ENCODE data around the gene RABGAP1L. TPM values are rescaled to one million over a fixed set of nuclear protein-coding genes. Genes with fewer than 3 reads are reported as not detected.
"Not testable (repeated sequence)": the region's sequence is repeated elsewhere in the genome, so short reads cannot be mapped to it uniquely, and the experiment has no call there.

Gene RABGAP1L
- total RNA-seq, 1 donor from 2014 or later, result 46.0 TPM

- H3K27ac ChIP-seq, result no peak overlapping the region
- TF ChIP-seq CTCF (IDR thresholded peaks at IDR 0.05), result no peak
- TF ChIP-seq EZH2phosphoT487 (IDR thresholded peaks at IDR 0.05), result no peak
- no peak for TF ChIP-seq EZH2 (IDR thresholded peaks at IDR 0.05)
- H3K27me3 ChIP-seq, result no peaks in the 10 kb centered on the region
- H3K9me3 ChIP-seq (ENCODE audit: low read depth), result no peaks in the 10 kb centered on the region
- H3K9ac ChIP-seq, result no peak overlapping the region
- Mint-ChIP-seq H3K27me3 (ENCODE audit: insufficient read depth, low read depth) (peaks cover 4% of the 10 kb centered on the region), H3K4me3 (no peak overlapping the region), H3K4me1 (no peaks in the 10 kb centered on the region), H3K27ac (no peak overlapping the region), H3K36me3 (no peaks in the 10 kb centered on the region), H3K9me3 (no peaks in the 10 kb centered on the region)
- no peaks in the 10 kb centered on the region for H3F3A ChIP-seq (ENCODE audit: low read depth)
- no peaks in the 10 kb centered on the region for H3K79me2 ChIP-seq (ENCODE audit: low read depth)
- no peaks in the 10 kb centered on the region for H4K20me1 ChIP-seq (ENCODE audit: low read depth)
- no peak overlapping the region for H3K4me2 ChIP-seq
- no peaks in the 10 kb centered on the region for H3K36me3 ChIP-seq
- H3K4me1 ChIP-seq, result no peaks in the 10 kb centered on the region
- no peak overlapping the region for H3K4me3 ChIP-seq
- H2AFZ ChIP-seq (replicated peaks), result no peak overlapping the region
- no peak for DNase-seq (ENCODE audit: low spot score)
Observed at GRCh38 chr1:174640783-174641182, 481.5 kb downstream of the RABGAP1L start.

GRCh38 chr1:174642393-174642792 lies 483.1 kb downstream of the RABGAP1L start:
- no peak overlapping the region for H3K4me2 ChIP-seq
- H3K27me3 ChIP-seq, result no peaks in the 10 kb centered on the region
- no peak for TF ChIP-seq CTCF (IDR thresholded peaks at IDR 0.05)
- TF ChIP-seq EZH2 (IDR thresholded peaks at IDR 0.05), result no peak
- TF ChIP-seq EZH2phosphoT487 (IDR thresholded peaks at IDR 0.05), result no peak
- no peaks in the 10 kb centered on the region for H3K9me3 ChIP-seq (ENCODE audit: low read depth)
- H2AFZ ChIP-seq (replicated peaks), result no peak overlapping the region
- H3K27ac ChIP-seq, result no peak overlapping the region
- H3F3A ChIP-seq (ENCODE audit: low read depth), result no peaks in the 10 kb centered on the region
- H4K20me1 ChIP-seq (ENCODE audit: low read depth), result no peaks in the 10 kb centered on the region
- H3K9me3 Mint-ChIP-seq, result no peaks in the 10 kb centered on the region
- H3K36me3 ChIP-seq, result no peaks in the 10 kb centered on the region
- no peaks in the 10 kb centered on the region for H3K4me1 Mint-ChIP-seq
- H3K4me3 Mint-ChIP-seq, result no peak overlapping the region
- peaks cover 4% of the 10 kb centered on the region for H3K27me3 Mint-ChIP-seq (ENCODE audit: insufficient read depth, low read depth)
- no peaks in the 10 kb centered on the region for H3K79me2 ChIP-seq (ENCODE audit: low read depth)
- no peak overlapping the region for H3K27ac Mint-ChIP-seq
- H3K9ac ChIP-seq, result no peak overlapping the region
- no peaks in the 10 kb centered on the region for H3K36me3 Mint-ChIP-seq
- H3K4me1 ChIP-seq, result no peaks in the 10 kb centered on the region
- no peak for DNase-seq (ENCODE audit: low spot score)
- H3K4me3 ChIP-seq, result no peak overlapping the region

GRCh38 chr1:174643206-174643605 lies 483.9 kb downstream of the RABGAP1L start:
- peaks cover 3% of the 10 kb centered on the region for H3K9me3 Mint-ChIP-seq
- H3K27me3 Mint-ChIP-seq (ENCODE audit: insufficient read depth, low read depth), result peaks cover 4% of the 10 kb centered on the region
- no peaks in the 10 kb centered on the region for H3F3A ChIP-seq (ENCODE audit: low read depth)
- H3K4me1 Mint-ChIP-seq, result no peaks in the 10 kb centered on the region
- H3K36me3 ChIP-seq, result no peaks in the 10 kb centered on the region
- H3K27ac Mint-ChIP-seq, result no peak overlapping the region
- TF ChIP-seq EZH2 (IDR thresholded peaks at IDR 0.05), result no peak
- no peak for TF ChIP-seq CTCF (IDR thresholded peaks at IDR 0.05)
- TF ChIP-seq EZH2phosphoT487 (IDR thresholded peaks at IDR 0.05), result no peak
- H3K4me2 ChIP-seq, result no peak overlapping the region
- no peak overlapping the region for H3K4me3 Mint-ChIP-seq
- H3K4me1 ChIP-seq, result no peaks in the 10 kb centered on the region
- no peak overlapping the region for H3K27ac ChIP-seq
- no peak for DNase-seq (ENCODE audit: low spot score)
- H2AFZ ChIP-seq (replicated peaks), result no peak overlapping the region
- no peak overlapping the region for H3K9ac ChIP-seq
- H3K27me3 ChIP-seq, result no peaks in the 10 kb centered on the region
- no peaks in the 10 kb centered on the region for H3K9me3 ChIP-seq (ENCODE audit: low read depth)
- H4K20me1 ChIP-seq (ENCODE audit: low read depth), result no peaks in the 10 kb centered on the region
- H3K4me3 ChIP-seq, result no peak overlapping the region
- no peaks in the 10 kb centered on the region for H3K79me2 ChIP-seq (ENCODE audit: low read depth)
- no peaks in the 10 kb centered on the region for H3K36me3 Mint-ChIP-seq

DNA sequence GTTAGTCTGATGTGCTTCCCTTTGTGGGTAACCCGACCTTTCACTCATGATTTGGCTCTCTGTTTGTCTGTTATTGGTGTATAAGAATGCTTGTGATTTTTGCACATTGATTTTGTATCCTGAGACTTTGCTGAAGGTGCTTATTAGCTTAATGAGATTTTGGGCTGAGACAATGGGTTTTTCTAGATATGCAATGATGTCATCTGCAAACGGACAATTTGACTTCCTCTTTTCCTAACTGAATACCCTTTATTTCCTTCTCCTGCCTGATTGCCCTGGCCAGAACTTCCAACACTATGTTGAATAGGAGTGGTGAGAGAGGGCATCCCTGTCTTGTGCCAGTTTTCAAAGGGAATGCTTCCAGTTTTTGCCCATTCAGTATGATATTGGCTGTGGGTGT lies 490.3 kb downstream of the RABGAP1L start:
- not testable (repeated sequence) for H3K27ac ChIP-seq; H3K4me3 Mint-ChIP-seq; DNase-seq (ENCODE audit: low spot score); H3K4me3 ChIP-seq; H3K36me3 Mint-ChIP-seq; H3K4me2 ChIP-seq; H3K9me3 ChIP-seq (ENCODE audit: low read depth); H3K36me3 ChIP-seq; H3K79me2 ChIP-seq (ENCODE audit: low read depth); H3K9ac ChIP-seq; H3K27me3 Mint-ChIP-seq (ENCODE audit: insufficient read depth, low read depth); H3K27me3 ChIP-seq; H2AFZ ChIP-seq (replicated peaks); H3F3A ChIP-seq (ENCODE audit: low read depth); H4K20me1 ChIP-seq (ENCODE audit: low read depth); H3K27ac Mint-ChIP-seq
- peaks cover 15% of the 10 kb centered on the region for H3K4me1 Mint-ChIP-seq
- H3K9me3 Mint-ChIP-seq, result peaks cover 19% of the 10 kb centered on the region
- peaks cover 11% of the 10 kb centered on the region for H3K4me1 ChIP-seq
